ENCODE data around the gene COL16A1. TPM values are rescaled to one million over a fixed set of nuclear protein-coding genes. Genes with fewer than 3 reads are reported as not detected.

The COL16A1 gene
- total RNA-seq, 1 donor, result 86.4 TPM

- DNase-seq (ENCODE audit: low read depth), result no peak
- H3K4me3 ChIP-seq (ENCODE audit: low read depth, low read length), result no peak overlapping the region
- no peak for TF ChIP-seq CTCF (IDR thresholded peaks at IDR 0.05; ENCODE audit: insufficient read depth, low read depth, low read length)
Measured at GRCh38 chr1:31675161-31675560, 28.7 kb downstream of the COL16A1 start.

- DNase-seq (ENCODE audit: low read depth), result no peak
- no peak for TF ChIP-seq CTCF (IDR thresholded peaks at IDR 0.05; ENCODE audit: insufficient read depth, low read depth, low read length)
- no peak overlapping the region for H3K4me3 ChIP-seq (ENCODE audit: low read depth, low read length)
Measured at GRCh38 chr1:31674626-31675025, 29.2 kb downstream of the COL16A1 start.

GRCh38 chr1:31673433-31673832, 30.4 kb downstream of the COL16A1 start:
- H3K4me3 ChIP-seq (ENCODE audit: low read depth, low read length), result no peak overlapping the region
- DNase-seq (ENCODE audit: low read depth), result no peak
- TF ChIP-seq CTCF (IDR thresholded peaks at IDR 0.05; ENCODE audit: insufficient read depth, low read depth, low read length), result no peak

- no peak for DNase-seq (ENCODE audit: low read depth)
Measured at GRCh38 chr1:31672986-31673385, 30.8 kb downstream of the COL16A1 start.

GRCh38 chr1:31671561-31672201, 32.1 kb downstream of the COL16A1 start:
- no peak overlapping the region for H3K4me3 ChIP-seq (ENCODE audit: low read depth, low read length)
- no peak for DNase-seq (ENCODE audit: low read depth)
- TF ChIP-seq CTCF (IDR thresholded peaks at IDR 0.05; ENCODE audit: insufficient read depth, low read depth, low read length), result no peak

More at GRCh38 chr1:31672986-31673385, 30.8 kb downstream of the COL16A1 start:
- no peak for TF ChIP-seq CTCF (IDR thresholded peaks at IDR 0.05; ENCODE audit: insufficient read depth, low read depth, low read length)
- no peak overlapping the region for H3K4me3 ChIP-seq (ENCODE audit: low read depth, low read length)

- H3K4me3 ChIP-seq (ENCODE audit: low read depth, low read length), result no peak overlapping the region
Measured at GRCh38 chr1:31671147-31671546, 32.7 kb downstream of the COL16A1 start.

More at GRCh38 chr1:31671147-31671546, 32.7 kb downstream of the COL16A1 start:
- TF ChIP-seq CTCF (IDR thresholded peaks at IDR 0.05; ENCODE audit: insufficient read depth, low read depth, low read length), result no peak
- DNase-seq (ENCODE audit: low read depth), result no peak

Measured in fibroblast of villous mesenchyme (primary cell).